K562 (cell line): Measurements from ENCODE around the gene ACBD4. TPM values are rescaled to one million over a fixed set of nuclear protein-coding genes. Genes with fewer than 3 reads are reported as not detected.

Source experiments
- ASH1L ChIP-seq: fragments of 450-650 bp; IDR thresholded peaks from 2 replicates; pipeline ENCODE4 v1.6.1; 2018; ENCODE audit warnings: borderline replicate concordance, mild to moderate bottlenecking, low read depth; ENCODE audit not compliant: partially characterized antibody
- CBX2 ChIP-seq: fragments of 200-600 bp; sonication (generic); IDR thresholded peaks from one replicate; pipeline ENCODE4 v1.6.1; 2012; ENCODE audit warnings: mild to moderate bottlenecking, low read length, inconsistent platforms; ENCODE audit not compliant: insufficient read depth, poor library complexity, severe bottlenecking
- CREB1 ChIP-seq, 2 experiments: sonication (generic) in 1 of 2; formaldehyde crosslinking in 1 of 2; IDR thresholded peaks; 2 replicates each; pipeline versions ENCODE4 v1.6.1 to v1.8.0; 2012 to 2022; ENCODE audit warnings: inconsistent platforms in 1 of 2, mild to moderate bottlenecking in 1 of 2, missing genetic modification reagents in 1 of 2, moderate library complexity in 1 of 2
- DPF2 ChIP-seq: fragments of 450-650 bp; IDR thresholded peaks from 2 replicates; pipeline ENCODE4 v1.6.1; 2016
- E2F8 ChIP-seq: fragments of 450-650 bp; IDR thresholded peaks from 2 replicates; pipeline ENCODE4 v1.7.1; 2018; ENCODE audit warnings: mild to moderate bottlenecking, low read depth; ENCODE audit not compliant: partially characterized antibody
- FOXA3 ChIP-seq, 2 experiments: fragments of 450-650 bp in 1 of 2; sonication (generic) in 1 of 2; formaldehyde crosslinking; IDR thresholded peaks in 1 of 2; conservative IDR thresholded peaks in 1 of 2; 2 replicates each; pipeline versions ENCODE4 v1.4.0 to v1.8.0; 2020 to 2022; ENCODE audit warnings: mild to moderate bottlenecking in 2 of 2, missing genetic modification reagents in 1 of 2
- GABPB1 ChIP-seq: sonication (generic); formaldehyde crosslinking; IDR thresholded peaks from 2 replicates; pipeline ENCODE4 v1.8.0; 2022; ENCODE audit warnings: mild to moderate bottlenecking, missing genetic modification reagents
- HMBOX1 ChIP-seq: sonication (generic); IDR thresholded peaks from 2 replicates; pipeline ENCODE4 v1.6.1; 2016
- IRF9 ChIP-seq: fragments of 450-650 bp; IDR thresholded peaks from 2 replicates; pipeline ENCODE4 v1.6.1; 2016; ENCODE audit warnings: missing biosample characterization, missing genetic modification characterization
- MTA2 ChIP-seq: fragments of 450-650 bp; IDR thresholded peaks from 2 replicates; pipeline ENCODE4 v1.6.1; 2016; ENCODE audit warnings: low read depth
- NFIC ChIP-seq: fragments of 450-650 bp; IDR thresholded peaks from 2 replicates; pipeline ENCODE4 v1.6.1; 2017; ENCODE audit warnings: mild to moderate bottlenecking, inconsistent platforms
- NR1H2 ChIP-seq: sonication (generic); formaldehyde crosslinking; IDR thresholded peaks from 2 replicates; pipeline ENCODE4 v1.4.0; 2020; ENCODE audit warnings: mild to moderate bottlenecking, missing genetic modification reagents
- RERE ChIP-seq: sonication (generic); formaldehyde crosslinking; IDR thresholded peaks from 2 replicates; pipeline ENCODE4 v1.8.0; 2023; ENCODE audit warnings: missing genetic modification reagents, mild to moderate bottlenecking, borderline replicate concordance
- SMAD4 ChIP-seq: fragments of 250-450 bp; sonication (Bioruptor Pico); conservative IDR thresholded peaks from 2 replicates; pipeline ENCODE4 v1.8.0; 2021; ENCODE audit warnings: inconsistent platforms, mild to moderate bottlenecking, moderate library complexity
- TEAD2 ChIP-seq: fragments of 450-650 bp; IDR thresholded peaks from 2 replicates; pipeline ENCODE4 v1.6.1; 2016; ENCODE audit warnings: missing genetic modification characterization, control low read depth, missing compliant biosample characterization
- ZKSCAN3 ChIP-seq: fragments of 250-450 bp; sonication (Bioruptor Pico); IDR thresholded peaks from 2 replicates; pipeline ENCODE4 v1.4.0; 2020
- ZNF75A ChIP-seq: fragments of 450-650 bp; formaldehyde crosslinking; IDR thresholded peaks from 2 replicates; pipeline ENCODE4 v1.4.0; 2020; ENCODE audit warnings: mild to moderate bottlenecking
- polyA plus RNA-seq, 8 experiments: library from polyadenylated mRNA; depleted of rRNA in 4 of 8; stranded (reverse) in 5 of 8; unstranded in 3 of 8; fragments of >200 nt; fragmentation: Nextera tagmentation in 2 of 8; fragmentation: Illumina TruSeq in 1 of 8; extraction: Ambion mirVana in 2 of 8; extraction: Trizol in 1 of 8; gene quantifications; 2 replicates each; pipeline versions ENCODE4 v1.2.1 to v1.2.3, GENCODE V29; 2011 to 2014; ENCODE audit warnings: inconsistent platforms in 1 of 8, missing spikeins in 1 of 8
- total RNA-seq, 7 experiments: library from RNA; depleted of rRNA in 6 of 7; stranded (reverse); fragments of >200 nt in 6 of 7; fragmentation: Illumina TruSeq in 2 of 7; extraction: Trizol in 2 of 7; gene quantifications; 2 replicates each; pipeline versions ENCODE4 v1.2.1 to v1.2.3, GENCODE V29; 2011 to 2021; ENCODE audit warnings: low replicate concordance in 1 of 7

The ACBD4 gene
- total and polyA plus RNA-seq, 9 of the 15 experiments (the other 6 are each of a cell fraction or from before 2014, with no cell fraction given): 0.14 to 6.9 (median 4.6) TPM

- TF ChIP-seq HMBOX1 (0 out of 2 replicates have a peak, but pooled peaks have one; percentile 9), IRF9 (no peak), ZNF75A (no peak), NFIC (no peak), ZKSCAN3 (CRISPR knock-in tag) (no peak), DPF2 (no peak), RERE (CRISPR knock-in tag) (peak; percentile 73; the same call in 1 of the 2 replicates), MTA2 (no peak), ASH1L (no peak), NR1H2 (CRISPR knock-in tag) (0 out of 2 replicates have a peak, but pooled peaks have one; percentile 66), GABPB1 (CRISPR knock-in tag) (no peak; the same call in 1 of the 2 replicates), CREB1 (IDR thresholded peaks at IDR 0.05) (no peak), CREB1 (CRISPR knock-in tag; IDR thresholded peaks at IDR 0.05) (no peak; the same call in 1 of the 2 replicates), SMAD4 (CRISPR knock-in tag) (no peak), FOXA3 (CRISPR knock-in tag; conservative IDR thresholded peaks at IDR 0.05 in 1 of 2, IDR thresholded peaks at IDR 0.05 in 1 of 2) (peak in 1 of 2 experiments; percentile 57; a peak in 1 of 4 replicates), CBX2 (no peak), TEAD2 (tag) (no peak), E2F8 (no peak)
These were observed 13.7 kb downstream of the ACBD4 start (continued) for GRCh38 chr17:45149037-45149668.
